Activated T-cell treated with anti-CD3 and anti-CD28 coated beads for 1 hour (primary cell): ENCODE measurements around the gene SMARCC2.
A peak's percentile ranks its signal among the peaks of the same experiment; 100 is the strongest.
"Not testable (repeated sequence)": the region's sequence is repeated elsewhere in the genome, so short reads cannot be mapped to it uniquely, and the experiment has no call there.

Experiments
- DNase-seq: peaks from one replicate; pipeline ENCODE4 v3.0.0-alpha.2; 2020; ENCODE audit warnings: low read depth

The SMARCC2 gene

GRCh38 chr12:56121204-56121870 lies 67.9 kb downstream of the SMARCC2 start:
- DNase-seq = no peak

- no peak for DNase-seq
Observed at GRCh38 chr12:56120158-56120846, 69.0 kb downstream of the SMARCC2 start.

GRCh38 chr12:56119361-56119796 lies 69.9 kb downstream of the SMARCC2 start:
- peak; percentile 37 for DNase-seq

- no peak for DNase-seq
Observed at GRCh38 chr12:56118688-56119357, 70.5 kb downstream of the SMARCC2 start.

- peak; percentile 89 for DNase-seq
Observed at GRCh38 chr12:56117778-56118687, 71.2 kb downstream of the SMARCC2 start, which contains the start of gene ZC3H10. ZC3H10 (plus strand) TSS chr12:56118266; CDS start chr12:56120563, 2,297 bp downstream.

GRCh38 chr12:56117082-56117706 lies 72.1 kb downstream of the SMARCC2 start:
- not testable (repeated sequence) for DNase-seq

- DNase-seq = peak; percentile 93
Observed at GRCh38 chr12:56116267-56117081, 72.8 kb downstream of the SMARCC2 start, which contains the start of gene RPL41. RPL41 (plus strand) TSS chr12:56116633.

- DNase-seq = no peak
Observed at GRCh38 chr12:56115329-56115728, 74.0 kb downstream of the SMARCC2 start.

GRCh38 chr12:56114084-56114483 lies 75.2 kb downstream of the SMARCC2 start:
- no peak for DNase-seq
